ENCODE measurements around the gene BCAS3.

- TF ChIP-seq CTCF (conservative IDR thresholded peaks at IDR 0.05; ENCODE audit: low read length), result no peak
- TF ChIP-seq EZH2phosphoT487 (IDR thresholded peaks at IDR 0.05; ENCODE audit: borderline replicate concordance, low read depth, low read length), result no peak
These were observed 711.1 kb downstream of the BCAS3 start for GRCh38 chr17:61388561-61389356.
